GM20000 (cell line): ENCODE measurements around the gene KIF5A.

Source experiments
- DNase-seq: peaks from one replicate; pipeline ENCODE4 v3.0.0; 2012; ENCODE audit warnings: low spot score
- TF ChIP-seq, protein P1 (sequence below): IDR thresholded peaks from 2 replicates; pipeline ENCODE4 v1.5.1; 2012; ENCODE audit warnings: mild to moderate bottlenecking, control low read depth; ENCODE audit errors: extremely low read depth, missing control alignments

KIF5A gene

DNA sequence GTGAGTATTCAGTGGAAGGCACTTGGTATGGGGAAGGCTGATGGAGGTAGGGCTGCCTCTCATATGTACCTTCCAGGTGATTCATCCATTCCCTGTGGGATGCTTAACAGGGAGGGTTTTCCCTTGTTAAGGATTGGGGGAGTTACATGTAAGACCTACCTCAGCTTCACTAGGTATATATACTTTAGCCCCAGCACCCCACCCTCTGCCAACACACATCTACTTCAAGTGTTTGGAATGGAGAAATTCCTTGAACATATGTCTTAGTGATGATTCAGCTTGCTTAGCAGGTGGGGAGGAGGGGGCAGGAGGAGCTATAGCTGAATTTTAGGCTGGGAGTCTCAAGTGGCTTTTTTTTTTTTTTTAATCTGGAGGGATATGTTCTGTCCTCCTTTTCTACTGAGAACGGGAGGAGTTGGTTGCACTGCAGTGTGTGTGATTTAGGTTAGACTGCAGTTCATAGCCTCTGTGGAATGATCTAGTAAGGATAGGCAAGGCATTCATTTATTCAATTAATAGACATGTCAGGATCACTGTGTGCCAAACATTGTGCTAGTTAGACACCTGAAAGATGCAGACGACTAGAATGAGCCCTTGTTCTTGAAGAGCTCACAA is 42.8 kb downstream of the KIF5A start:
- TF ChIP-seq, protein P1, sequence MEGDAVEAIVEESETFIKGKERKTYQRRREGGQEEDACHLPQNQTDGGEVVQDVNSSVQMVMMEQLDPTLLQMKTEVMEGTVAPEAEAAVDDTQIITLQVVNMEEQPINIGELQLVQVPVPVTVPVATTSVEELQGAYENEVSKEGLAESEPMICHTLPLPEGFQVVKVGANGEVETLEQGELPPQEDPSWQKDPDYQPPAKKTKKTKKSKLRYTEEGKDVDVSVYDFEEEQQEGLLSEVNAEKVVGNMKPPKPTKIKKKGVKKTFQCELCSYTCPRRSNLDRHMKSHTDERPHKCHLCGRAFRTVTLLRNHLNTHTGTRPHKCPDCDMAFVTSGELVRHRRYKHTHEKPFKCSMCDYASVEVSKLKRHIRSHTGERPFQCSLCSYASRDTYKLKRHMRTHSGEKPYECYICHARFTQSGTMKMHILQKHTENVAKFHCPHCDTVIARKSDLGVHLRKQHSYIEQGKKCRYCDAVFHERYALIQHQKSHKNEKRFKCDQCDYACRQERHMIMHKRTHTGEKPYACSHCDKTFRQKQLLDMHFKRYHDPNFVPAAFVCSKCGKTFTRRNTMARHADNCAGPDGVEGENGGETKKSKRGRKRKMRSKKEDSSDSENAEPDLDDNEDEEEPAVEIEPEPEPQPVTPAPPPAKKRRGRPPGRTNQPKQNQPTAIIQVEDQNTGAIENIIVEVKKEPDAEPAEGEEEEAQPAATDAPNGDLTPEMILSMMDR = no peak
- DNase-seq = no peak

DNA sequence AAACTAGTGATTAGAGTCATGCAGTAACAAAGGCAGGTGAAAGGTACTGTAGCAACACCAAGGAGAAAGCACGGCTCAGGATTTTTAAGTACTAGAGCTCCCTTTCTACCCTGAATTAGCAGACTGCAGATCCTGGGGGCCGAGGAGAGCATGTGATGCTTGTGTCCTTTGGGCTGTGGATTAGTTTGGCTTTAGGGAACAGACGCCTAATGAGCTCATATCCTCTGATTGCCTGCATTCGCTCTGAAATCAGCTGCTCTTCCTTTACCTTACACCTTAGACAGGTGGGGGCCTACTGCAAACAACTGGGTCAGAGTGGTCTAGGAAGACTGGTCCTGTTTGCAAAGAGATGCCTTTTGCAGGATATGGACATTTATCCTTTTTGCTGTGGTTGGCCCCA is 43.3 kb downstream of the KIF5A start:
- DNase-seq = no peak
- TF ChIP-seq, protein P1 = no peak

DNA sequence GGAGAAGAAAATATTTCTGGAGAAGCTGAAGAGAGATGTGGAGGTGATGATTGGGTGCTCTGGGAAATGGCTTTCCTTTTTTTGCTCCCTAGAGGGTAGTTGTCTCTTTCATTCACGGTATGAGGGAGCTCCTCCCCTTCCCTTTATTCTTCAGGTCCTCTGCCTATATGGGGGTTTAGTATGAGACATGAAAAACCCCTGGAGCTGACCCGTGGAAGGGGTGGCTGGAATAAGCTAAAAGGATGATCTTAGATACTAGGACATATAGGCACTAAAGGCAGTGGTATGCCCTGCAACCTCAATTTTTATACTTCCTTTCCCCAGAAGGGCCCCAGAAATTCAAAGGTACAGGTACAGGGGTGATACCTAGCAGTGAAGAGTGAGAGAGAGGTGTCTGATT is 50.6 kb downstream of the KIF5A start:
- no peak for DNase-seq
- TF ChIP-seq, protein P1 = no peak

DNA sequence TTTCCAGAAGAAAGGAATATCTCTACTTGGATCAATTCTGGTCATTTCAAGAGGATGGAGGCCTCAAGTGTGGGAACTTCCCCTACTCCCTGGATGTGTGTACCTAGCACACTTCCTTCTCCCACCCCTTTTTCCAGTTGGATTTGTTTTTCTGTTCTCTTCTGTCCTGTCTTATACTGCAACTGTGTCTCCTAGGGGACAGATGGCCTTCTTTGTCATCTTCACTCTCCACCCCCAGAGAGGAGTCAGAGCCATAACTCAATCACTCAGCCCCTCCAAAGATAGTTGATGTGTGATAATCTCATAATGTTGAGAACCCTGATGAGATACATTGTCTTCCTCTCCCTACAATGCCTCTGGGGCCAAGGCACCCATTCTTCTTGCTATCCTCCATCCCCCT is 52.7 kb downstream of the KIF5A start:
- no peak for DNase-seq
- TF ChIP-seq, protein P1 = no peak

DNA sequence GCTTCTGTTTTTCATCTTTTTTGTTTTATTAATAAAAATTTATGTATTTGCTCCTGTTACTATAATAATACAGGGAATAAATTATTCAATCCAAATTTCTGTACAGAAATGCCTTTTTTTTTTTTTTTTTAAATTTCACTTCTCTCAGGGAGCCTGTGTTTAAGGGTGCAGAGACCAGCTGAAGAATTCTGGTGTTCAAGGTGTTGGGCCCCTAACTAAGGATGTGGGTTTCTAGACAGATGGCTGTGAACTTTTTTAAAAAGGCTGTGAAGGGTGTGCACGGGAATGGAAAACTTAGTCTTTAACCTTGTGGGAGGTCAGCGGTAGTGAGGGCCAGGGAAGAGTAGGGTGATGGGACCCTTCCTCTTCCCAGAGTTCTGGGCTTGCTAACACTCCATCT is 53.5 kb downstream of the KIF5A start:
- TF ChIP-seq, protein P1 = no peak
- no peak for DNase-seq

DNA sequence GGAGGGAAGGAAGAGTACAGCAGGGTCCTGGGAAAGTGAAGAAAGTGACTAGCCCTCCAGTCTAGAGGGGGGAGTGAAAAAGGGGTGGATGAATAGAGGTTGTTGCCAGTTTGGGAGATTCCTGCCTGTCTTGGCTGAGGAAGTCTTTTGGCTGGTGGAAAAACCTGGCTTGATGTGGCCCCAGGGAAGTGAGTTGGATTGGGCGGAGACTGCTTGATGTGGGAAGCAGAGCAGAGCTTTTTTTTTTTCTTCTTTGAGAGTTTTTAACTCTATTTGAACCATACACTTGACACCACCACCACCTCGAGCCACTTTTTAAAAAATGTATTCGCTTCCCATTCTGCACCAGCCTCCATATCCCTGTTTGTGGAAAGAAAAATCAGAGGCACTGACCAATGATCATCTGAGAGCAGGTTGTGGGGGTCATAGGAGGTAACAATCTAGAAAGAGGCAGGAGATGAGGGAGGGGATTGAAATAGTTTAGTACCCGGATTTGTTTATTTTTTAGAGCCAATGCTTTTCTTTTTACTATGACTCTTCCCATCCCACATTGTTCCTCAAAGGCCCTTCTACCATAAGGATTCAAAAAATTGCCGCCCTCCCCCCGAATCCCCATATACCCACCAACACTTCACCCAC is 54.1 kb downstream of the KIF5A start:
- no peak for DNase-seq

DNA sequence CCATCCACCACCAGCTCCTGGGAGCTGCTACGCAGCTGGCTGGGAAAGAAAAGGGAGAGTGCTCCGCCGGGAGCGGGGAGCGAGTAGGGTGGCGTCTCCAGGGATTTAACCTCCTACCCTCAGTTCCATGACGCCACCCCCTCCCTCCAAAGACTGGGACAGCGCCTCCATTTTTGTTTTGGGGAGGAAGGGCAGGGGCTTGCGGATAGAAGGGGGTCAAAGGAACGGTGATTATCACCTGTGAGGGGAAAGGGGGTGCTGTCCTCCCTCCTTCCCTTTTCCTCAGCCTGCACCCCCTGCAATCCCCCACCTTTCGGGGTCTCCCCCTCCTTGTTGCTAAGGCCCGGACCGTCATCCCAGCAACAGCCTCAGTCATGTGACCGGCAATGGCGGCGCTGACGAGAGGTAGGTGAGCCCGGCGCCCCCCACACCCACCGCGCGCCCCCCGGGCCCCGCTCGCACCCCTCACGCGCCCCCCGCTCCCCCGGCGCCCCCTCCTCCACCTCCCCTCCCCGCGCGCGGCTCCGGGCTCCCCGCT is 54.7 kb downstream of the KIF5A start, which contains the start of gene DTX3:
DTX3 (plus strand) TSS at position 371 of the 538 bp plus-strand sequence. CDS start 1,694 bp downstream, outside the sequence.
- TF ChIP-seq, protein P1 = no peak
- DNase-seq = peak; percentile 83

More for the DNA sequence above, 54.1 kb downstream of the KIF5A start:
- TF ChIP-seq, protein P1 = no peak
